ENCODE data around the gene CNOT2.

The CNOT2 gene

DNA sequence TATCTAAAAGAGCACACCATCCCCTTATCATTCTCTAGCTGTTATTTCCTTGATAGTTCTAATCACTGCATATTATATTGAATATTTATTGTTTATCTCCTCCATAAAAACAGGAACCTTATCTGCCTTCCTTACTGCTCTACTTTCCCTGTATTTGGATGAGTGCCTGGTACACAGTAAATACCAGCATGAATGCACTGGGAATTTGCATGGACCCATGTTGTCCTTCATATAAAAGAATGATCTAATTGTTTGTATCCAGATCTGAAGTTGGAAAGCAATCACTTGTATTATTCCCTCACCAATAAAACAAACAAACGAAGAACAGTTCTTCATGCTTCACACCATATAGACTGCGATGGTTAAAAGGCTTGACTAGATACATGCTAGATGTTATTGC is 15.3 kb upstream of the CNOT2 start (continued):
- no peak for TF ChIP-seq BACH2 (CRISPR knock-in tag; IDR thresholded peaks at IDR 0.05; ENCODE audit: borderline replicate concordance)
- no peak for TF ChIP-seq ZFP30 (CRISPR knock-in tag; IDR thresholded peaks at IDR 0.05)
- no peak for TF ChIP-seq ESRRG (CRISPR knock-in tag; IDR thresholded peaks at IDR 0.05)
- TF ChIP-seq ISL1 (CRISPR knock-in tag; IDR thresholded peaks at IDR 0.05), result no peak
- no peak for TF ChIP-seq PPARA (CRISPR knock-in tag; IDR thresholded peaks at IDR 0.05; ENCODE audit: borderline replicate concordance)

DNA sequence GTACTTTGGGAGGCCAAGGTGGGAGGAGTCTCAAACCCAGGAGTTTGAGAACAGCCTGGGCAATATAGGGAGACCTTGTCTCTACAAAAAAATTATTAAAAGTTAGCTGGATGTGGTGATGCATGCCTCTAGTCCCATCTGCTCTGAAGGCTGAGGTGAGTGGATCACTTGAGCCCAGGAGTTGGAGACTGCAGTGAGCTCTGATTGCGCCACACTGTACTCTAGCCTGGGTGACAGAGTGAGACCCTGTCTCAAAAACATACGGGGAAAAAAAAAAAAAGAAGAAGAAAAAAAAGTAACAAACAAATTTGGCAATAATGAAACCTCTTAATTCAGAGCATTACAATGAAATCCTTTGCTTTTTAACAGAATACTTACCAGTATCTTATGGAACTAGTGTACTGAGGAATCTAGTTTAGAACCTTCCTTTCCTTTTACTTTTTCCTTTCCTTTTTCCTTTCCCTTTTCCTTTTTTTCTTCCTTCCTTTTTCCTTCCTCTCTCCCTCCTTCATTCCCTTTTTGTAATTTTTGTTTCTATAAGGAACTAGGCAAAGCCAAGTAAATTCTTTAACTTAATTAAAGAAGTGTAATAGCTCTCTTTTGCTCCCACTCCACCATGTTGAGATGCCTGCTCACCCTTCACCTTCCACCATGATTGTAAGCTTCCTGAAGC is 12.2 kb upstream of the CNOT2 start:
- no peak for TF ChIP-seq ZNF70 (CRISPR knock-in tag; IDR thresholded peaks at IDR 0.05)
- TF ChIP-seq, protein P1, sequence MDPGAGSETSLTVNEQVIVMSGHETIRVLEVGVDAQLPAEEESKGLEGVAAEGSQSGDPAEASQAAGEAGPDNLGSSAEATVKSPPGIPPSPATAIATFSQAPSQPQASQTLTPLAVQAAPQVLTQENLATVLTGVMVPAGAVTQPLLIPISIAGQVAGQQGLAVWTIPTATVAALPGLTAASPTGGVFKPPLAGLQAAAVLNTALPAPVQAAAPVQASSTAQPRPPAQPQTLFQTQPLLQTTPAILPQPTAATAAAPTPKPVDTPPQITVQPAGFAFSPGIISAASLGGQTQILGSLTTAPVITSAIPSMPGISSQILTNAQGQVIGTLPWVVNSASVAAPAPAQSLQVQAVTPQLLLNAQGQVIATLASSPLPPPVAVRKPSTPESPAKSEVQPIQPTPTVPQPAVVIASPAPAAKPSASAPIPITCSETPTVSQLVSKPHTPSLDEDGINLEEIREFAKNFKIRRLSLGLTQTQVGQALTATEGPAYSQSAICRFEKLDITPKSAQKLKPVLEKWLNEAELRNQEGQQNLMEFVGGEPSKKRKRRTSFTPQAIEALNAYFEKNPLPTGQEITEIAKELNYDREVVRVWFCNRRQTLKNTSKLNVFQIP (CRISPR knock-in tag; IDR thresholded peaks at IDR 0.05; ENCODE audit: borderline replicate concordance, low read depth), result no peak
- no peak for TF ChIP-seq SNAI2 (CRISPR knock-in tag; IDR thresholded peaks at IDR 0.05)
- TF ChIP-seq ZFP3 (CRISPR knock-in tag; IDR thresholded peaks at IDR 0.05), result no peak
- no peak for TF ChIP-seq TOX (CRISPR knock-in tag; IDR thresholded peaks at IDR 0.05; ENCODE audit: borderline replicate concordance)
- TF ChIP-seq BACH2 (CRISPR knock-in tag; IDR thresholded peaks at IDR 0.05; ENCODE audit: borderline replicate concordance), result no peak
- TF ChIP-seq GLIS3 (CRISPR knock-in tag; IDR thresholded peaks at IDR 0.05), result no peak
- TF ChIP-seq ESRRG (CRISPR knock-in tag; IDR thresholded peaks at IDR 0.05), result no peak
- no peak for TF ChIP-seq ZFP30 (CRISPR knock-in tag; IDR thresholded peaks at IDR 0.05)
- ATAC-seq, result no peak

DNA sequence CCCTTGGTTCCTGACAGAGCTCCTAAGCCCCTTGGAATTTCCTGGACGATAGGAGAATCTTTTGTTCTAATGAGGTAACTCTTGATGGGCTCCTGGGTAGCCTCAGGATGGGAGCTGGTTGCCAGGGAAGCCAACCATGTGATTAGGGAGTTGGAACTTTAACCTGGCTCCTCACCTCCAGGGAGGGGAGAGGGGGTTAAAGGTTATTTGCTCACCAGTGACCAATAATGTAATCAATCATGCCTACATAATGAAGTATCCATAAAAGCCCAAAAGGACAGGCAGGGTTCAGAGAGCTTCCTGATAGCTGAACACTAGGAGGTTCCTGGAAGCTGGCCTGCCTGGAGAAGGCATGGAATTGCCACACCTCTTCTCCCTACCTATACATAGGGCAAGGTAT is 6.2 kb upstream of the CNOT2 start:
- TF ChIP-seq, protein P2, sequence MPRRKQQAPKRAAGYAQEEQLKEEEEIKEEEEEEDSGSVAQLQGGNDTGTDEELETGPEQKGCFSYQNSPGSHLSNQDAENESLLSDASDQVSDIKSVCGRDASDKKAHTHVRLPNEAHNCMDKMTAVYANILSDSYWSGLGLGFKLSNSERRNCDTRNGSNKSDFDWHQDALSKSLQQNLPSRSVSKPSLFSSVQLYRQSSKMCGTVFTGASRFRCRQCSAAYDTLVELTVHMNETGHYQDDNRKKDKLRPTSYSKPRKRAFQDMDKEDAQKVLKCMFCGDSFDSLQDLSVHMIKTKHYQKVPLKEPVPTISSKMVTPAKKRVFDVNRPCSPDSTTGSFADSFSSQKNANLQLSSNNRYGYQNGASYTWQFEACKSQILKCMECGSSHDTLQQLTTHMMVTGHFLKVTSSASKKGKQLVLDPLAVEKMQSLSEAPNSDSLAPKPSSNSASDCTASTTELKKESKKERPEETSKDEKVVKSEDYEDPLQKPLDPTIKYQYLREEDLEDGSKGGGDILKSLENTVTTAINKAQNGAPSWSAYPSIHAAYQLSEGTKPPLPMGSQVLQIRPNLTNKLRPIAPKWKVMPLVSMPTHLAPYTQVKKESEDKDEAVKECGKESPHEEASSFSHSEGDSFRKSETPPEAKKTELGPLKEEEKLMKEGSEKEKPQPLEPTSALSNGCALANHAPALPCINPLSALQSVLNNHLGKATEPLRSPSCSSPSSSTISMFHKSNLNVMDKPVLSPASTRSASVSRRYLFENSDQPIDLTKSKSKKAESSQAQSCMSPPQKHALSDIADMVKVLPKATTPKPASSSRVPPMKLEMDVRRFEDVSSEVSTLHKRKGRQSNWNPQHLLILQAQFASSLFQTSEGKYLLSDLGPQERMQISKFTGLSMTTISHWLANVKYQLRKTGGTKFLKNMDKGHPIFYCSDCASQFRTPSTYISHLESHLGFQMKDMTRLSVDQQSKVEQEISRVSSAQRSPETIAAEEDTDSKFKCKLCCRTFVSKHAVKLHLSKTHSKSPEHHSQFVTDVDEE (CRISPR knock-in tag; IDR thresholded peaks at IDR 0.05), result no peak
- TF ChIP-seq ZNF565 (CRISPR knock-in tag; conservative IDR thresholded peaks at IDR 0.05; ENCODE audit: low read depth) (no peak), ZFP3 (CRISPR knock-in tag; IDR thresholded peaks at IDR 0.05) (no peak), ISL1 (CRISPR knock-in tag; IDR thresholded peaks at IDR 0.05) (no peak)
- TF ChIP-seq, protein P3, sequence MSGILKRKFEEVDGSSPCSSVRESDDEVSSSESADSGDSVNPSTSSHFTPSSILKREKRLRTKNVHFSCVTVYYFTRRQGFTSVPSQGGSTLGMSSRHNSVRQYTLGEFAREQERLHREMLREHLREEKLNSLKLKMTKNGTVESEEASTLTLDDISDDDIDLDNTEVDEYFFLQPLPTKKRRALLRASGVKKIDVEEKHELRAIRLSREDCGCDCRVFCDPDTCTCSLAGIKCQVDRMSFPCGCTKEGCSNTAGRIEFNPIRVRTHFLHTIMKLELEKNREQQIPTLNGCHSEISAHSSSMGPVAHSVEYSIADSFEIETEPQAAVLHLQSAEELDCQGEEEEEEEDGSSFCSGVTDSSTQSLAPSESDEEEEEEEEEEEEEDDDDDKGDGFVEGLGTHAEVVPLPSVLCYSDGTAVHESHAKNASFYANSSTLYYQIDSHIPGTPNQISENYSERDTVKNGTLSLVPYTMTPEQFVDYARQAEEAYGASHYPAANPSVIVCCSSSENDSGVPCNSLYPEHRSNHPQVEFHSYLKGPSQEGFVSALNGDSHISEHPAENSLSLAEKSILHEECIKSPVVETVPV (CRISPR knock-in tag; IDR thresholded peaks at IDR 0.05), result no peak
- ATAC-seq, result no peak

DNA sequence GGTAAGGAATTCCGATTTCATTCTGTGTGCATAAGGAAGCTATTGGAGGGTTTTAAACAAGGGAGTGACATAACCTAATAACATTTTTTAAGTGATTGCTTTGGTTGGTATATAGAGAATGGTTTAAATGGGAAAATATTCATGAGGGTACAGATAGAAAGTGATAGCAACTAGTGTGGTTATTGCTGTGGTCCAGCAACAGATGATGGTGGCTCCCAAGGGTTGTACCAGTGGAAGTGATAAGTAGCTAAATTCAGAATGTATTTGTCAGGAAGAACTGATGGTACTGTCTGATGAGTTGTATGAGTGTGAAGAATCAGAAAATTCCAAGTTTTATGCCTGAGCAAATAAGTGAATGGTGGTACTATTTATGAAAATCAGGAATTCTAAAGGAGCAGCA is 2.6 kb upstream of the CNOT2 start:
- ATAC-seq, result no peak
- TF ChIP-seq PPARA (CRISPR knock-in tag; IDR thresholded peaks at IDR 0.05; ENCODE audit: borderline replicate concordance), result no peak
- TF ChIP-seq ZFP30 (CRISPR knock-in tag; IDR thresholded peaks at IDR 0.05), result no peak
- no peak for TF ChIP-seq SNAI2 (CRISPR knock-in tag; IDR thresholded peaks at IDR 0.05)
- TF ChIP-seq, protein P4, sequence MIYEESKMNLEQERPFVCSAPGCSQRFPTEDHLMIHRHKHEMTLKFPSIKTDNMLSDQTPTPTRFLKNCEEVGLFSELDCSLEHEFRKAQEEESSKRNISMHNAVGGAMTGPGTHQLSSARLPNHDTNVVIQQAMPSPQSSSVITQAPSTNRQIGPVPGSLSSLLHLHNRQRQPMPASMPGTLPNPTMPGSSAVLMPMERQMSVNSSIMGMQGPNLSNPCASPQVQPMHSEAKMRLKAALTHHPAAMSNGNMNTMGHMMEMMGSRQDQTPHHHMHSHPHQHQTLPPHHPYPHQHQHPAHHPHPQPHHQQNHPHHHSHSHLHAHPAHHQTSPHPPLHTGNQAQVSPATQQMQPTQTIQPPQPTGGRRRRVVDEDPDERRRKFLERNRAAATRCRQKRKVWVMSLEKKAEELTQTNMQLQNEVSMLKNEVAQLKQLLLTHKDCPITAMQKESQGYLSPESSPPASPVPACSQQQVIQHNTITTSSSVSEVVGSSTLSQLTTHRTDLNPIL (CRISPR knock-in tag; IDR thresholded peaks at IDR 0.05; ENCODE audit: low read depth), result no peak
- no peak for TF ChIP-seq ZNF8 (CRISPR knock-in tag; IDR thresholded peaks at IDR 0.05)
- no peak for TF ChIP-seq RARB (CRISPR knock-in tag; IDR thresholded peaks at IDR 0.05)
- TF ChIP-seq ZNF565 (CRISPR knock-in tag; conservative IDR thresholded peaks at IDR 0.05; ENCODE audit: low read depth), result no peak
- no peak for TF ChIP-seq CSDC2 (CRISPR knock-in tag; IDR thresholded peaks at IDR 0.05)
- TF ChIP-seq ISL1 (CRISPR knock-in tag; IDR thresholded peaks at IDR 0.05), result no peak
- no peak for TF ChIP-seq BACH2 (CRISPR knock-in tag; IDR thresholded peaks at IDR 0.05; ENCODE audit: borderline replicate concordance)
- TF ChIP-seq, protein P1 (CRISPR knock-in tag; IDR thresholded peaks at IDR 0.05; ENCODE audit: borderline replicate concordance, low read depth), result no peak
- no peak for TF ChIP-seq ZFP3 (CRISPR knock-in tag; IDR thresholded peaks at IDR 0.05)
- TF ChIP-seq GLIS3 (CRISPR knock-in tag; IDR thresholded peaks at IDR 0.05), result no peak
- TF ChIP-seq, protein P2 (CRISPR knock-in tag; IDR thresholded peaks at IDR 0.05), result no peak
- TF ChIP-seq, protein P3 (CRISPR knock-in tag; IDR thresholded peaks at IDR 0.05), result no peak

All from SK-N-SH treated with all-trans-retinoic acid at 6 μM for 48 hours (cell line).